HuH-7 (cell line): ENCODE measurements around the gene PCDHA3.
"Not testable (repeated sequence)": the region's sequence is repeated elsewhere in the genome, so short reads cannot be mapped to it uniquely, and the experiment has no call there.

Experiments
- DNase-seq: peaks from one replicate; pipeline ENCODE4 v3.0.0; 2011; ENCODE audit warnings: low spot score

PCDHA3 gene

GRCh38 chr5:140821375-140822280, 20.8 kb downstream of the PCDHA3 start, which contains the start of gene PCDHA5:
Gene PCDHA5 (plus strand): TSS chr5:140821613.
- DNase-seq: peak; percentile 72

DNA sequence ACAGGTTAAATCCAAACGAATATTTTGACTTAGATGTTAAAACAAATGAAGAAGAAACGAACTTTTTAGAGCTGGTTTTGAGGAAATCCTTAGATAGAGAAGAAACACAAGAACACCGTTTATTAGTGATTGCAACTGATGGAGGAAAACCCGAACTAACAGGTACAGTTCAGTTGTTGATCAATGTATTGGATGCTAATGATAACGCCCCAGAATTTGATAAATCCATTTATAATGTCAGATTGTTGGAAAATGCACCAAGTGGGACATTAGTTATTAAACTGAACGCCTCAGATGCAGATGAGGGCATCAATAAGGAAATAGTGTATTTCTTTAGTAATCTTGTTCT, 21.4 kb downstream of the PCDHA3 start:
- no peak for DNase-seq

GRCh38 chr5:140822969-140823368, 22.1 kb downstream of the PCDHA3 start:
- DNase-seq: not testable (repeated sequence)

- no peak for DNase-seq
Measured at GRCh38 chr5:140823475-140823874, 22.6 kb downstream of the PCDHA3 start.

DNA sequence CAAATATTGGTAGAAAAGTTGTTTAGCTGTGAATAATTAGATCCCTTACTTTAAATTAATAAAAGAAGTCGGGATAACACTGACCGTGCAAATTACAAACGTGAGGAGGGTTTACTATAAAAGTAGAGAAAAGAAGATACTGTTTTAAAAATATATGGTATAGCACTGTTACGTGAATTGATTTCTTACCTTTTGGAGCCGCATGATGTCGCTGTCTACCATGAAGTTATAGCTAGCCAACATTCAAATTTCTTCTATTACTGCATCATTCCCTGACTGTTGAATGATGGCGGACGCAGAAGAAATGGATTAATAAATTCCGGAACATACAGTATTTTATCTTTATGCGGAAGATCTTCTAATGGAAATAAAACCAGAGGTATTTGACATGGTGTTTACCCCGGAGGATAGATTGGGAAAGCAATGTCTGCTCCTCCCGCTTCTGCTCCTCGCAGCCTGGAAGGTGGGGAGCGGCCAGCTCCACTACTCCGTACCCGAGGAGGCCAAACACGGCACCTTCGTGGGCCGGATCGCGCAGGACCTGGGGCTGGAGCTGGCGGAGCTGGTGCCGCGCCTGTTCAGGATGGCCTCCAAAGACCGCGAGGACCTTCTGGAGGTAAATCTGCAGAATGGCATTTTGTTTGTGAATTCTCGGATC, 27.0 kb downstream of the PCDHA3 start, which contains the start of gene PCDHA6:
Gene PCDHA6 (plus strand): TSS at position 257 of the 658 bp plus-strand sequence. CDS start 132 bp downstream, at position 389.
- DNase-seq: no peak

GRCh38 chr5:140828362-140828737, 27.5 kb downstream of the PCDHA3 start:
- DNase-seq: no peak

- not testable (repeated sequence) for DNase-seq
Measured at GRCh38 chr5:140829511-140830501, 28.9 kb downstream of the PCDHA3 start.

DNA sequence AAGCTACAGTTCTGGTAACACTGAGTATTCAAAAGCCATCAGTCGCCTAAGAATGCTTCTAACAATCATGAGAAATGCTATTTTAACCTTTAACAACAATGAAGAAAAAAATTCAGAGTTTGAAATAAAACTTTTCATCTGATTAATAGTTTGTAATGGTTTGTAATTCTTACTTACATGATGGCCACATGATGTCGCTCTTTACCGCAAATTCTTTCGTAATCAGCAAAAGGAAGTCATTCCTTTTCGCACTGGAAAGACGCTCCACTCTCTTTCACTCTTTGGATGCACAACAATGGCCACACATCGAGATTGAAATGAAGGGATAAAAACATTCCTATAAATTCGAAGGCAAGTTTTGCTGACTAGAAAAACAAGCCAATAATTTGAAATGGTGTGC, 33.1 kb downstream of the PCDHA3 start, which contains the start of gene PCDHA7:
Gene PCDHA7 (plus strand): TSS at position 277 of the 400 bp plus-strand sequence. CDS start 115 bp downstream, at position 392.
- no peak for DNase-seq

- DNase-seq: not testable (repeated sequence)
Measured at GRCh38 chr5:140834439-140835008, 33.7 kb downstream of the PCDHA3 start.

- DNase-seq: no peak
Measured at GRCh38 chr5:140835622-140836510, 35.0 kb downstream of the PCDHA3 start.

DNA sequence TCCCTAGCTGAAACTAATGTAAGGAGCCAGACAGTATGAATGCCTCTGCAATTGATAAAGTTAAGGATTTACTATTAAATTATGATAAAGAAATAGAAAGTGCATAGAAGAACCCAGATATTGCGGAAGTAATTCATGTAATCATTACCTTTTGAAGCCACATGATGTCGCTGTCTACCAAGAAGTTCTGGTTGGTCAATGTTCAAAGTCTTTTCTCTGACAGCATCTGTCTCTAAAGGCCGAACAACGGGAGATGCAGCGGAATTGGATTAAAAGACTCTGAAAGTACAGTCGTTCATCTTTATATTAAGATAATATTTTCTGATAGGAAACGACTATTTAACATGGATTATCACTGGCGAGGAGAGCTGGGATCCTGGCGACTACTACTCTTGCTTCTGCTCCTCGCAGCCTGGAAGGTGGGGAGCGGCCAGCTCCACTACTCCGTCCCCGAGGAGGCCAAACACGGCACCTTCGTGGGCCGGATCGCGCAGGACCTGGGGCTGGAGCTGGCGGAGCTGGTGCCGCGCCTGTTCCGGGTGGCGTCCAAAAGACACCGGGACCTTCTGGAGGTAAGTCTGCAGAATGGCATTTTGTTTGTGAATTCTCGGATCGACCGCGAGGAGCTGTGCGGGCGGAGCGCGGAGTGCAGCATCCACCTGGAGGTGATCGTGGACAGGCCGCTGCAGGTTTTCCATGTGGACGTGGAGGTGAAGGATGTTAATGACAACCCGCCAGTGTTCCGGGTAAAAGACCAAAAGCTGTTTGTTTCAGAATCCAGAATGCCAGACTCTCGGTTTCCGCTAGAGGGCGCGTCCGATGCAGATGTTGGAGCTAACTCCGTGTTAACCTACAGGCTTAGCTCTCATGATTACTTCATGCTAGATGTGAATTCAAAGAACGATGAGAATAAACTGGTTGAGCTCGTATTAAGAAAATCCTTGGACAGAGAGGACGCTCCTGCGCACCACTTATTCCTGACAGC, 40.4 kb downstream of the PCDHA3 start, which contains the start of gene PCDHA8:
Gene PCDHA8 (plus strand): TSS at position 210 of the 985 bp plus-strand sequence. CDS start 135 bp downstream, at position 345.
- peak; percentile 85 for DNase-seq

GRCh38 chr5:140842798-140843733, 42.2 kb downstream of the PCDHA3 start:
- DNase-seq: no peak

DNA sequence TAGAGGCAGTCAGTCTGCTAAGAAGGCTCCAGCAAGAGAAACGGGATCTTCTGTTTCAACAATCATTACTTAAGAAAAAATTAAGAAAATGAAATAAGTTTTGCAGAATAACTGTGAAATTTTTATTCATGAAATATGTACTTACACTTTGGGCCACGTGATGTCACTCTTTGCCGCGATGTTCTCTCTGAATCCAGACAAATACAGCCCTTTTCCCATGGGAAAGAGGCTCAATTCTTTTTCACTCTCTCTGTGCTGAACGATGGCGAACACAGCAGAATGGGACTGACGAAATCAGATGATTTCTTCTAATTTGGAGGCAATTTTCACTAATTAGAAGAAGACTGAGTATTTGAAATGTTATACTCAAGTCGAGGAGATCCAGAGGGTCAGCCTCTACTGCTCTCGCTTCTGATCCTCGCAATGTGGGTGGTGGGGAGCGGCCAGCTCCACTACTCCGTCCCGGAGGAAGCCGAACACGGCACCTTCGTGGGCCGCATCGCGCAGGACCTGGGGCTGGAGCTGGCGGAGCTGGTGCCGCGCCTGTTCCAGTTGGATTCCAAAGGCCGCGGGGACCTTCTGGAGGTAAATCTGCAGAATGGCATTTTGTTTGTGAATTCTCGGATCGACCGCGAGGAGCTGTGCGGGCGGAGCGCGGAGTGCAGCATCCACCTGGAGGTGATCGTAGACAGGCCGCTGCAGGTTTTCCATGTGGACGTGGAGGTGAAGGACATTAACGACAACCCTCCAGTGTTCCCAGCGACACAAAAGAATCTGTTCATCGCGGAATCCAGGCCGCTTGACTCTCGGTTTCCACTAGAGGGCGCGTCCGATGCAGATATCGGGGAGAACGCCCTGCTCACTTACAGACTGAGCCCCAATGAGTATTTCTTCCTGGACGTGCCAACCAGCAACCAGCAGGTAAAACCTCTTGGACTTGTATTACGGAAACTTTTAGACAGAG, 47.6 kb downstream of the PCDHA3 start, which contains the start of gene PCDHA9:
Gene PCDHA9 (plus strand): TSS at position 244 of the 964 bp plus-strand sequence. CDS start 114 bp downstream, at position 358.
- DNase-seq: not testable (repeated sequence)

GRCh38 chr5:140849831-140850634, 49.2 kb downstream of the PCDHA3 start:
- DNase-seq: not testable (repeated sequence)
